GM23338 (cell line): Measurements from ENCODE around the gene BICC1.

Experiments
- EZH2phosphoT487 ChIP-seq: fragments of 200-600 bp; sonication (generic); IDR thresholded peaks from one replicate; pipeline ENCODE4 v1.8.1; 2018; ENCODE audit warnings: antibody characterized with exemption; ENCODE audit not compliant: unreplicated experiment
- JUNB ChIP-seq: IDR thresholded peaks from one replicate; pipeline ENCODE4 v1.6.1; 2016; ENCODE audit warnings: antibody characterized with exemption; ENCODE audit not compliant: unreplicated experiment
- POLR2AphosphoS5 ChIP-seq: IDR thresholded peaks from 2 replicates; pipeline ENCODE4 v1.6.1; 2016; ENCODE audit warnings: antibody characterized with exemption, low read depth
- TF ChIP-seq, protein P1 (sequence below), 2 experiments: fragments of 200-600 bp in 1 of 2; sonication (generic) in 1 of 2; conservative IDR thresholded peaks; 2 replicates each; pipeline versions ENCODE4 v1.5.1 to v1.6.1; 2016 to 2017; ENCODE audit warnings: antibody characterized with exemption in 2 of 2, low read depth in 2 of 2, mild to moderate bottlenecking in 2 of 2, moderate library complexity in 1 of 2
- TF ChIP-seq, protein P2 (sequence below): IDR thresholded peaks from one replicate; pipeline ENCODE4 v1.6.1; 2018; ENCODE audit warnings: antibody characterized with exemption; ENCODE audit not compliant: unreplicated experiment

GRCh38 chr10:58465629-58466028, 47.0 kb upstream of the BICC1 start:
- TF ChIP-seq, protein P1, sequence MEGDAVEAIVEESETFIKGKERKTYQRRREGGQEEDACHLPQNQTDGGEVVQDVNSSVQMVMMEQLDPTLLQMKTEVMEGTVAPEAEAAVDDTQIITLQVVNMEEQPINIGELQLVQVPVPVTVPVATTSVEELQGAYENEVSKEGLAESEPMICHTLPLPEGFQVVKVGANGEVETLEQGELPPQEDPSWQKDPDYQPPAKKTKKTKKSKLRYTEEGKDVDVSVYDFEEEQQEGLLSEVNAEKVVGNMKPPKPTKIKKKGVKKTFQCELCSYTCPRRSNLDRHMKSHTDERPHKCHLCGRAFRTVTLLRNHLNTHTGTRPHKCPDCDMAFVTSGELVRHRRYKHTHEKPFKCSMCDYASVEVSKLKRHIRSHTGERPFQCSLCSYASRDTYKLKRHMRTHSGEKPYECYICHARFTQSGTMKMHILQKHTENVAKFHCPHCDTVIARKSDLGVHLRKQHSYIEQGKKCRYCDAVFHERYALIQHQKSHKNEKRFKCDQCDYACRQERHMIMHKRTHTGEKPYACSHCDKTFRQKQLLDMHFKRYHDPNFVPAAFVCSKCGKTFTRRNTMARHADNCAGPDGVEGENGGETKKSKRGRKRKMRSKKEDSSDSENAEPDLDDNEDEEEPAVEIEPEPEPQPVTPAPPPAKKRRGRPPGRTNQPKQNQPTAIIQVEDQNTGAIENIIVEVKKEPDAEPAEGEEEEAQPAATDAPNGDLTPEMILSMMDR (conservative IDR thresholded peaks at IDR 0.05; ENCODE audit: low read depth in 2 of 2) = no peak
- TF ChIP-seq POLR2AphosphoS5 (no peak), EZH2phosphoT487 (no peak), JUNB (no peak)
- TF ChIP-seq, protein P2, sequence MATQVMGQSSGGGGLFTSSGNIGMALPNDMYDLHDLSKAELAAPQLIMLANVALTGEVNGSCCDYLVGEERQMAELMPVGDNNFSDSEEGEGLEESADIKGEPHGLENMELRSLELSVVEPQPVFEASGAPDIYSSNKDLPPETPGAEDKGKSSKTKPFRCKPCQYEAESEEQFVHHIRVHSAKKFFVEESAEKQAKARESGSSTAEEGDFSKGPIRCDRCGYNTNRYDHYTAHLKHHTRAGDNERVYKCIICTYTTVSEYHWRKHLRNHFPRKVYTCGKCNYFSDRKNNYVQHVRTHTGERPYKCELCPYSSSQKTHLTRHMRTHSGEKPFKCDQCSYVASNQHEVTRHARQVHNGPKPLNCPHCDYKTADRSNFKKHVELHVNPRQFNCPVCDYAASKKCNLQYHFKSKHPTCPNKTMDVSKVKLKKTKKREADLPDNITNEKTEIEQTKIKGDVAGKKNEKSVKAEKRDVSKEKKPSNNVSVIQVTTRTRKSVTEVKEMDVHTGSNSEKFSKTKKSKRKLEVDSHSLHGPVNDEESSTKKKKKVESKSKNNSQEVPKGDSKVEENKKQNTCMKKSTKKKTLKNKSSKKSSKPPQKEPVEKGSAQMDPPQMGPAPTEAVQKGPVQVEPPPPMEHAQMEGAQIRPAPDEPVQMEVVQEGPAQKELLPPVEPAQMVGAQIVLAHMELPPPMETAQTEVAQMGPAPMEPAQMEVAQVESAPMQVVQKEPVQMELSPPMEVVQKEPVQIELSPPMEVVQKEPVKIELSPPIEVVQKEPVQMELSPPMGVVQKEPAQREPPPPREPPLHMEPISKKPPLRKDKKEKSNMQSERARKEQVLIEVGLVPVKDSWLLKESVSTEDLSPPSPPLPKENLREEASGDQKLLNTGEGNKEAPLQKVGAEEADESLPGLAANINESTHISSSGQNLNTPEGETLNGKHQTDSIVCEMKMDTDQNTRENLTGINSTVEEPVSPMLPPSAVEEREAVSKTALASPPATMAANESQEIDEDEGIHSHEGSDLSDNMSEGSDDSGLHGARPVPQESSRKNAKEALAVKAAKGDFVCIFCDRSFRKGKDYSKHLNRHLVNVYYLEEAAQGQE = no peak
